CD4-positive, alpha-beta T cell treated with Interleukin-17A for 4 hours (primary cell): ENCODE results near the gene FBXO24.
"Not testable (repeated sequence)": the region's sequence is repeated elsewhere in the genome, so short reads cannot be mapped to it uniquely, and the experiment has no call there.

Experiments used
- DNase-seq: peaks from one replicate; pipeline ENCODE4 v3.0.0-alpha.2; 2020; ENCODE audit warnings: mixed read lengths

The FBXO24 gene

DNA sequence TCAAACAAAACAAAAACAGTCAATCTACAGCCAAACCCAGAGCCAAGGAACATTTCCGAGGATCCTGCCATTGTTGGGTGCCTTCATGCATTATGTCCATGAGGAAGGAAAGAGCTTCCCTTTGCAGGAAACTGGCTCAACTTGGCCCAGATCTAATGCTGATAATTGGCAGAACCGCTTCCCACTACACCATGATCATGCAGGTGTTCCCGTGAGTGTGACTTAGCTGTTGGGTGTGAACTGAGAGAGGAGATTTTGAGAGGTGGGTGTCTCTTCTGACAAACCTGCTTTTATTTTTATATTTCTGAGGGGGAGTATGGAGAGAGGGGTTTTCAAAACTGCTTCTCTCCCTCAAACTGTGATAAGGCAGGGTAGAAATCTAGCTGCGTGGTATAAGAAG lies 27.0 kb upstream of the FBXO24 start:
- DNase-seq = no peak

DNA sequence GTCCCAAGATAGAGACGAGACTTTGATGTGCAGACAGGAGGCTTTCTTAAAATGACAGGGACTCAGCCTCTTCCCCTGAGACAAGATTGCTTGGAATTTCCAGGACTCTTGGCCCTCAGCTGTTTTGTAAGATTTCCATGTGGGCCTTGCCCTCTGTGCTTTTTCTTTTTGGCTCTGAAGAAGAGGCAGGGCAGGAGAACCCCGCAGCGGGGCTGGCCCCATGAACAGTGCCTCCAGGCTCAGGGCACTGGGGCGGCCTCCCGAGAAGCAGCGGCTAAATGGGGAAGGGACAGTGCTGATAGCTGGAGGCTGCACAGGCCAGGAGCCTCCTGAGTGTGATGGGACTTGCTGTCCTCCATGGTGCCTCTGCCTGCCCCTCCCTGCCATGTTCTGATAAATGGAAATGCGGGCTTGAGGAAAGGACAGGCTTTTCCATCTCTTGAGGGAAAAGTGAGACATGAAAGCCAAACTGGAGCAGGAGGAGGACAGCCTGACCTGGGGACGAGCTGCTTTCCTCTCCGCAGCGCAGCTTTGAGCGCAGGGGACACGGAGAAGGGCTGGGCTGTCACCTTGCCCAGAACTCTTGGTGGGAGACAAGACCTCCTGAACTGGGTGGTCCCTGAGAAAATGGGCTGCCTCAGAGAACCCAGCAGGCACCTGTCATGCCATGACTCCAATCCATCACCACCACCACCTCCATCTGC lies 24.5 kb upstream of the FBXO24 start:
- DNase-seq = no peak

DNA sequence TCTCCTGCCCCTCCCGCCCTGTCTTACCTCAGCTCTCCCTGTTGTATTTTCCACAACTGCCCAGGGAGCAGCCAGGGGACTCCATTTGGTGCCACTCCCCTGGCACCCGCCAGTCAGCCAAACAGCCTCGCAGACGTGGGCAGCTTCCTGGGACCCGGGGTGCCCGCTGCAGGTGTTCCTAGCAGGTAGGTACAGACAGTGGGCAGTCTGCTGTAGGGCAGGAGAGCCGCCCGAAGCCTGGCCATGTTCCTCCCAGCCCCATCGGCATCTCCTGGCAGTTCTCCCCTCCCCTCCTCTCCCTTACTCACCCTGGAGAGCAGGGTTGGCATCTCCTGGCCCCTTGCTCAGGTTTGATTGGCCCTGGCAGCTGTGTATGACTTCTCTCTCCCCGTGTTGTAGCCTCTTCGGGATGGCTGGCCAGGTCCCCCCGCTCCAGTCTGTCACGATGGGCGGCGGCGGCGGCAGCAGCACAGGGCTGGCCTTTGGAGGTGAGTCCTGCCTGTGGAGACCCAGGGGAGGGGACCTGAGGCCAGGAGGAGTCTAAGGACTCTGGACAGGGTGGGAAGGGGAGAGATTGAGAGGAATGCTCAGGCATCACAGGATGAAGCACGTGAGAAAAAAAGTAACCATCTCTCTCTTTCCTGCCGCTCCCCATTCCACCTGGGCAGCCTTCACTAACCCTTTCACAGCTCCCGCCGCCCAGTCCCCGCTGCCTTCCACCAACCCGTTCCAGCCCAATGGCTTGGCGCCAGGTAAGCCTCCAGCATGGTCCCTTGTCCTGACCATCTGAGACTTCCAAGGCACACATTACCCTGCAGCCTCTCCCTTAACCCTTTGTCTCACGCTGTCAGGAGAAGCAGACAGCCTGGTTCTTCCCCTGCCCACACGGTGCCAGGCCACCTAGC lies 23.7 kb upstream of the FBXO24 start:
- DNase-seq = no peak

DNA sequence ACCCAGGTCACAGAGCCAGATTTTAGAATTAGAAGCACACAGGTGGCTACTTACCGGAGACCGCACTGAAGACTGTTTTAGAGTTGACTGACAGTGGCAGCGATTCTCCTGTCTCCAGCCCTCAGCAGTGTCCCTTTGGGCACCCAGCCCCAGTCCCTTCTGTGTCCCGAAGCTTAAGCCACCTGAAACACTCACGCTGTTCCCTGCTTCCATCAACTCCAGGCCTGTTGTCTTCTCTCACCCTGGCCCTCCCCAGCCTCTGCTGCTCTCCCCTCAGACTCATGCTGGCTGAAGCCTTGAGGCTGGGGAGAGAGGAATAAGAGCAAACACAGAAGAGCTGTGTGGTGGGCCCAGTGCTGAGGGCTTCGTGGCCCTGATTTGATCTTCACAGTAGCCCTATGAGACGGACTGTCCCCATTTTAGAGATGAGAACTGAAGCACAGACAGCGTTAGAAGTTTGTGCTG lies 23.0 kb upstream of the FBXO24 start:
- no peak for DNase-seq

DNA sequence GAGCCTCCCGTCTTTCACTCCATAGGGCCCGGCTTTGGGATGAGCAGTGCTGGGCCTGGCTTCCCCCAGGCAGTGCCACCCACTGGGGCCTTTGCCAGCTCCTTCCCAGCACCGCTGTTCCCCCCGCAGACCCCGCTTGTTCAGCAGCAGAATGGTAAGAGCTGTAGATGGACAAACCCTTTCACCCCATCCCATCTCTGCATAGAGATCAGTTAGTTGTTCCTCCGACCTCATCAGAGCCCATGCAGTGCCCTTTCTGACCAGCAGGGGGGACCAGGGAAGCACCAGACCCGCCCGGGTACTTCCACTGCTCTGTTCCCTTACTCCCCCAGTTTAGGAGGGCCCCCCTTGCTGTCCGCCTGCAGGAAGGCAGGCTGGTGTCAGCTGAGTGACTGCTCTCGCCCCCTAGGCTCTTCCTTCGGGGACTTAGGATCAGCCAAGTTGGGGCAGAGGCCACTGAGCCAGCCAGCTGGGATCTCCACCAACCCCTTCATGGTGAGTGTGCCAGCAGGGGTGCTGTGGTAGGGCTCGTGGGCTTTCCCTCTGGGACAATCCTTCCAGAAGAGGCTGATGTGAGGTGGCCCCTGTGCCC lies 22.2 kb upstream of the FBXO24 start:
- peak; percentile 92 for DNase-seq

DNA sequence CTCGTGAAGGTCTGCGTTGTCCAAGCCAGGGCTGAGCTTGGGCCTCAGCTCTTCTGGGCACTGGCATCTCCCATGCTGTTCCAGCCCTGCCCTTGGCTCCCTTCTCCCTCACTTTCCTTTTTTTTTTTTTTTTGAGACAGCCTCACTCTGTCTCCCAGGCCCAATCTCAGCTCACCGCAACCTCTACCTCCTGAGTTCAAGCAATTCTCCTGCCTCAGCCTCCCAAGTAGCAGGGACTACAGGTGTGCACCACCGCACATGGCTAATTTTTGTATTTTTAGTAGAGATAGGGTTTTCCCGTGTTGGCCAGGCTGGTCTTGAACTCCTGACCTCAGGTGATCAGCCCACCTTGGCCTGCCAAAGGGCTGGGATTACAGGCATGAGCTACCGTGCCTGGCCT lies 21.7 kb upstream of the FBXO24 start:
- DNase-seq = not testable (repeated sequence)

DNA sequence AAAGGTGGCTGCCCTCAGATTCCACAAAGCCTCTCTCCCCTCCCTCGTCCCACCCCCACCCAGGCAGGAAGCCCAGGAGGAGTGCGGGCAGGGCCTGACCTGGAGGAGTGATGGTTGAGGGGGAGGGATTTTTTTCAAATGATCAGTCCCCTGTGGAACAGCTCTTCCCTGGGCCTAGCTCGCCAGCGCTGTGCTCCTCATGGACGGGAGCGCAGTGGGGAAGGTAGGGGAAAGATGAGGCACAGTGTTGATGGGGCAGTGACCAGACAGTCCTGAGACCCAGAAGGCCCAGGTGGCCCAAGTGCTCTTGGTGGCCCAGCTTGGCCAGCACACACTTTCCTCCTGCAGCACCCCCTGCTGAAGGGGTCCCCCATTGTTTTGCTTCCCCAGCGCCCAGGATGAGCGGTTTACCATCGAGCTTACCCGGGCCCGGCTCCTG lies 21.0 kb upstream of the FBXO24 start:
- DNase-seq = no peak

DNA sequence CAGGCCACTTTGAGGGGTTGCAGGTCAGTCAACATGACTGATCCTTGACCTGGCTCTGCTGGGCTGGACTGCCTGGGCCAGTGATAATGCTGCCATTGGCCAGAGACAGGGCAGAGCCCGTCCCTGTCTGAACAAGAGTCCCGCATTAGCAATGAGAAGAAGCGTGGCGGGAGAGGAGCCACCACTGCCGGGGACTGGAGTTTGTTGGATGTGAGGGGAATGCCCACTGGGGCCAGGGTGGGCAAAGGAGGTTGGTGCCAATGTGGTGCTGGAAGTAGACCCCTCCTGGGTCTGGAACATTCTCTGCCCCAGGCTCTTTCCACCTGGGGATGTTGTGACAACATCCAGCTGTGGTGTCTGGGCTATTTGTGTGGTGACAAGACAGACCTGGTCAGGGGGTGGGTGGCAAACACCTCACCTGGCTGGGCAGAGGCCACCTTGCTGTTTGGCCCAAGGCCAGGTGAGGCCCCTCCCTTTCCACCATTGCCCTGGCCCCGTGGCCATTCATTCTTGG lies 20.1 kb upstream of the FBXO24 start:
- no peak for DNase-seq

DNA sequence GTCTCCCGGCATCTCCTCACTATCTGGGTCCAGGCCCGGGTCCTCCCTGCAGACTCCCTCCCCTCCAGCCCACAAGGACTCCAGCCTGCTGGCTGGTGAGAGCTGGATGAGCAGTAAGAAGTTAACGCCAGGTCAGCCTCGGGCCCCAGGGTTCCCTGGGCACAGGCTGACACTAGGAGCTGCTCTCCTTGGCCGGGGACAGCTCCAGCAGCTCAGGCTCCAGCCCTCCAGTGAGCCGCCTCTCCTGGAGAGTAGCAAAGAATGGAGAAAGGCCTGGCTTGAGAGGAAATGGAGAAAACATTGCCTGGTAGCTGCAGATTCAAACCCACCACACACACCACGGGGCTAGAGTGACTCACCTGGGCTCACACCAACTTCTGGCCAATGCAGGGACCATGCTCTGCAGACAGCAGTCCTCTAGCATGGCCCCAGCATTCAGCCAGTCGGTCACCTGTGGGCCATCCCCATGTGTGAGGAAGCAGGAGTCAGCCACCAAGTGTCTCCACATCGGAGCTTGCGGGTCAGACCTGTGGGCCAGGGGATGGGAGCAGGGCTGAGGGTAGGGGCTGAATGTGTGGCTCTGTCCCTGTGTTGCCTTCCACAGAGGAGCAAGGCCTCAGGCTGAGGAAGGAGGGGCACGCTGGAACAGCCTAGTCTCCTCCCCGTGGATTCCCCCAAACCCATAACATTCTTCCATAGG lies 18.9 kb upstream of the FBXO24 start:
- no peak for DNase-seq

DNA sequence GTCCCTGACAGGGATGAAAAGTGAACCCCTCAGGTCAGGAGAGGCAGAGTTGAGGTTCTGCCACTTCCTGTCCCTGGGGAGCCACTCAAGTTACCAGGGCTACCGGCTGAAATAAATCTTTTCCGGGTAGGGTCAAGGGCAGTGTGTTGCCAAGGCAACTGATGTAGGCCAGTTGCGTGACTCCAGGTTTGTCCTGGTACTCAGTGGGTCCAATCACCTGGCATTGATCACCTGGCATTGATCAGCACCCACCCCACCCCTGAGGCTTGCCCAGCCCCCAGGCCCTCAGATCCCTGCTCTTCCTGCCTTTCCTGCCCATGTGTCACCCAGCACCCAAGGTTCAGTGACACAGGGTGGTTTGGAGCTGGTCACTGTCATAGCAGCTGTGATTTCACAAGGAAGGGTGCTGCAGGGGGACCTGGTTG lies 18.4 kb upstream of the FBXO24 start:
- no peak for DNase-seq

DNA sequence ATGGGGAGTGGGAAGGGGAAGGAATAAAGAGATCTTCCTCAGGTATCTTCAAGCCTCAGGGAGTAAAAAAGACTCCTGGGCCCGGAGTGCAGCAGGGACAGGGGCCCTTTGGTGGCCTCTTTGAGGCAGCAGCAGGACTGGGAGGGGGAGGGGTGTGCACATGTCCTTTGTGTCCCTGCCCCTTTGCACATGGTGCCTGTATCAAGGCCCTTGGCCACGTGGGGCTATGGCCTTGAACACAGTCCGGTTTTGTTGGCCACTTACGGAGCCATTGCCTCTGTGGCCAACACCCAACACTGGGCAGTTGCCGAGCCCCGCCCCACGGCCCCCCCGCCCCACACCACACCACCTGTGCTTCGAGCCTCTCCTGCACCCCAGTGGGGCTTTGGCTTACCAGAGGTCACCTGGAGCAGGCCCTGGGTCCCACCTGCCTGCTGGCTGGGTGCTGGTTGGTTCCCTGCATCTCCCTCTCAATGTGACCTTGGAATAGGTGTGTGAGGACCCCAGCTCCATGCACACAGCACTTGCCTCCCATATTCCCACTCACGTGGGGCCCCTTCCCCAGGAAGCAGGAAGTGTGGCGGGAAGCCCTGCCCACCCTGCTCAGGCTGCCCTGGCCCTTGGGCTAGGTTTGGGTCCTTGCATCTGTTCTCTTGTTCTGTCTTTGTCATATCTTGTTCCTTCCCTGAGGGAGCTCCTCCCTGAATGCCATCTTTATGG lies 17.8 kb upstream of the FBXO24 start:
- DNase-seq = no peak

DNA sequence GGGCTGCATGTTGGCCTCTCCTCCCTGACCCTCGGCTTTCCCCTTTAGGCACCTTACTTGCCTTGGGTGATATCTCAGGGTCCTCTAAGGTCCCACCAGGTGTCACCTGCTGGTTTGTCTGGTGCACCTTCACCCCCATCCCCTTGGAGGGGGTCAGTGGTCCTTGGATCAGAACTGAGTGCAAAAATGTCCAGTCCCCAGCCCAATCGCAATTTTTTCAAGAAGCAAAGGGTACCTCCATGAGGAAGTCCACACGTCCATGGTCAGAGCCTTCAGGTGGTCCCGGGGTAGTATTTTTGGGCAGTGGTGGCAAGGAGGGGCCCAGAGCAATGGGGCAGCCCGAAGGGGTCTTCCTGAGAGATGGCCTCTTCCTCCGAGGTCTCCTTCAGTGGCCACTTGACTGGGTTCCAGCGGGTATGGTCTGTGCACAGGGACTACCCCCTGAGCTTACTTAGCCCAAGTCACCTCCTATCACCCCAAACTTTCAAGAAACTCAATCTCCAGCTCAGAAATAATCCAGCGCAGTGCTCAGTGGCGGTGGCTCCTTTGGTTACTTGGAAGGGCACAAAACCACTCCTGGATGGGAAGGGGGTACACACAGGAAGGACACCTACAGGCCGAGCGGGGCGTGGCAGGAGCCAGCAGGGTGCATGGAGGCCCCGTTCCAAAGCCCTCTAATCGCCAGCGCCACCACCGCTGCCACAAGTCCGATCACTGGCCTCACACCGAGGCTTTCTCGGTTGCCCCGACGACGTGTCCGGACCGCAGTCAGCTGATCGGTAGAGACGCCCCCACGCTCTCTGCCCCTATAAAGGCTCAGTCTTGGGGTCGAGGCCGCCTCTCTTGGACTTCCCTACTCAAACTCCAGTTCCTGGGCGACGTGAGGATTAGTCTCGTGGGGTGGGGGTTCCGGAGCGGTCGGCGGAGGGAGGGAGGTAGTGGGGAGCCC lies 17.0 kb upstream of the FBXO24 start:
- DNase-seq = peak; percentile 66

DNA sequence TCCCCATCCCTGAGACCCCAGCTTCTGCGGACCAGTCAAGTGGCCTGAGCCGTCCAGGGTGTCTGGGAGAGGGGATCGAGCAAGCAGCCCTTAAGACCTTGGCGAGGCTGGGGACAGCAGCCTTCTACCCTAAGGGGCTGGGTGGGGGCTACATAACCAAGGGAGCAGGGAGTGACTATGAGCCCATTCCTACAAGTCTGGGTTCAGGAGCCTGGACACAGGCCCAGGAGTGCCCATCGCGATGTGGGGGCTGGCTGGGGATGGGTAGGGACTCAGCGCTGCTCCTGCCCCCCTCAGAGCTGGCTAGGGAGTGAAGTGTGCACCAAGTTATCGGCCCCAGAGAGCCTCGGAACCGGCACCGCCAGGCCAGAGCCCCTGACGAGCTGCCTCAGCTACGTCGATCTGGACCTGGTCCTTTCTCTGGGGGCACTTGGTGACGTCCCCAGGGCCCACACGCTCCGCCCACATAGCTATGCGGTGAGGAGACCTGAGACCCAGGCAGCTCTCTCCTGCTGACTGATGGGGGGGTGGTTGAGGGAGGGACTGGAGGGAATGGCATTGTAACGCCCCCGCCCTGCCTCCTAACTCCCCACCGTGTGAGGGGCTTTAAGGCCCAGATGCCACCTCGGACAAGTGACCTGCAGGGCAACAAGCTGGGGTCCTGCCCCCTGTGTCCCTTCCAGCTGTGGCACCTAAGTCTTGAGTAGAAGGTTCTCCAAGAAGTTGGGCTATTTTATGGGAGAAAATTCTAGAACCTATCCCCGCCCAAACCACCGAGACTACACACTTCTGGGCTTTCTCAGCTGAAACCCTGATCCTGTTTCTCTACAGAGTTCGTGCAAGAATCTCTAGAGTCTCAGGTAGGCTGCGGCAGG lies 14.9 kb upstream of the FBXO24 start:
- DNase-seq = no peak

DNA sequence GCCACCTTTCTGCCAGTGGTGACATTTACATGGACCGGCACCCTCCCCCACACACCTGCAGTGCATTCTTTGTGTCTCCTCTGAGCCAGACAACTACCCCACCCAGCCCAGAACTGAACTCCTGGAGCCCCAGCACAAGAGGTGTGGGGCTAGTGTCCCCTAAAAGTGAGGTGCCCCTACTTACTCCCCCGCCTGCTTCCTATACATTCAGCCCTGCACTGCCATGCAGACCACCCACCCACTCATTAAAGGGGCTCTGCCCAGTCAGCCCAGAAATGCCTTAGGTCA lies 14.4 kb upstream of the FBXO24 start:
- no peak for DNase-seq

DNA sequence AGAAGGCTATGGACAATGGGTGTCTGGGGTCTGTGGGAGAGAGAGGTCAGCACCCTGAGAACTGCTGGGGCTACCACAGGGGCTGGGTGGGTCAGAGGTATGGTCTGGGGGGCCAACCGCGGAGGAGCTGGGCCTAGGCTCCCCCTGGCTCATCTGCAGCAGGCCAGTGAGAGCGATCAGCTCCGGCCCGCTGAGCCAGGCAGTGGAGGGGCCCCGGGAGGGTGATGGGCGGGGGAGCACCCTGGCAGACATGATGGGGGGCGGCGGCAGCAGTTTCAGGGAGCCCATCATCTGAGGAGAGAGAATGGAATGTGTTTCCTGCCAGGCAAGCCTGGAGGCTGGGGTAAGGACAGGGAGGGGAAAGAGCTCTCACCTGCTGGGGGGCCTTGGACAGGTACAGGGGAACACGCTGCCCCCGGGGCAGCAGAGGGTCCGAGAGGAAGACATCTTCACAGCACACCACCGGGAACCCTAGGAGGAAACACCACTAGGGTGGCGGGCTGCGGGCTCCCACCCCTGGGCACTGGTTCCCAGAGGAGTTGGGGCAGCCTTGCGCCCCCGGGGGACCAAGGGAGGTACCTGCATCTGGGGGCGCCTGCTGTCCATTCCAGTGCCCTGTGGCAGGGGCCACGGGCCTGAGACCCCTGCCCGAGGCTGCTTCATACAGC lies 13.7 kb upstream of the FBXO24 start:
- DNase-seq = no peak

DNA sequence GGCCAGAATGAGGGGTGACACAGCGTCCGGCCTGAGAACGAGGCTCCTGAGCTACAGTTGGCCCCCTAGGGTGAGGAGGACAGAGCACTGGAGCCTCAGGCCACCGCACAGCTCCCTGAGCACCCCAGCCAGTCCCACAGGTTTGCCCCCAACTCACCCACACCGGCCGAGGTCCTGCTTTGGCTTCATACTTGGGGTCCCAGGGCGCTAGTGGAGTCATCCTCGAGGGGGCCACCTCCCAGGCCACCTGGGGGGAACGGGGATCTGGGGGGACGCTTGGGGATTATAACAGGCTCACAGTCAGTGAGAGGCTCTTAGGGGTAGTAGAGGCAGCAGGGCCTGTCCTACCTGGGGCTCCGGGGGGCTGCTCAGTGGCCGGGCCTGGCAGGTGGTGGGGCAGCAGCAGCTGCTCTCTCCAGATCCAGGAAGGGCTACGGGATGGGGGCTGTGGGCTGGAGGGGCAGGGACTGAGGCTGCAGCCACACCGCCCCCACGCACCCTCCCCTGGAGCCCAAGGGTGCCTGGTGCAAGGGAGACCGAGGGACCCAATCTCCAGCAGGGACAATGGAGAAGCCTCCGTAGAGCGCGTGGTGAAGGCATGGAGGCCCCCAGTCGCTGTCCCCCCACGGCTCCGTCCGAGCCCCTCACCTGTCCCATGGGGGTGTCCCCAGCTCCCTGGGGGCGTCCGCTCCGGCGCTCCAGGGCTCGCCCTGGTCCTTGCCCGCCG lies 13.0 kb upstream of the FBXO24 start:
- no peak for DNase-seq

DNA sequence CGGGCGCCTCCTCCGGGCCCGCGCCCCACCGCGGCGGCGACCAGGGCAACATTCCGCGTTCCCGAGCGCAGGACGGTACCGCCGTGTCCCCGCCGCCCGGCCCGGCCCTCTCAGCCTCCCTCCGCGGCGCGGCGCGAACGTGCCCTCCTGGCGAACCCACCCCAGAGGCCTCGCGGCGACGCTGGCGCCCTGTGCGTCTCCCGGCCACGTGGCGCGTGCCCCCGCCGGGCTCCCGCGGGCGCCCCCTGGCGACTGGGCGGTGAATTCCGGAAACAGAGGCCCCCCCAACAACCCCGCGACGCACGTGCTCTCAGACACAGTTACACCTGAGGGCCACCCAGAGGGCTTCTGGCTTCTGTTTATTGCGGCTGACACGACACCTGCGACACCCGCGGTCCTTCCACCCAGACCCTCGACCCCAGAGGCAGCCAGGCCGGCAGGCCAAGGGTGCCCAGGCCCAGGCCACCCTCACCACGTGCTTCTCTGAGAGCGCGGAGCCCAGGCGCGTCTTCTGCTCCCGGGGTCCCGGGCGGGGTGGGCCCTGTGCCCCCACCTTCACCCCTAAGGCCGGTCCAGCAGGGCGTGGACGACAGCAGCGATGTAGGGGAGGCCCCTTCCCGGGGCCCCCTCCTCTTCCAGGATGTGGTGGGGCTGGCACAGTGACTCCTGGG lies 12.3 kb upstream of the FBXO24 start, which contains the start of gene SAP25:
Gene SAP25, minus strand, starts transcription at position 210 of the 671 bp plus-strand sequence. Its CDS starts 158 bp downstream, at position 52.
- no peak for DNase-seq
